Fibroblast of skin of left quadriceps (primary cell): ENCODE results near the gene MMP28.

Experiments
- DNase-seq, 2 experiments: peaks; one replicate each; pipeline ENCODE4 v3.0.0-alpha.2; 2013; ENCODE audit warnings: low read depth in 2 of 2

The MMP28 gene

DNA sequence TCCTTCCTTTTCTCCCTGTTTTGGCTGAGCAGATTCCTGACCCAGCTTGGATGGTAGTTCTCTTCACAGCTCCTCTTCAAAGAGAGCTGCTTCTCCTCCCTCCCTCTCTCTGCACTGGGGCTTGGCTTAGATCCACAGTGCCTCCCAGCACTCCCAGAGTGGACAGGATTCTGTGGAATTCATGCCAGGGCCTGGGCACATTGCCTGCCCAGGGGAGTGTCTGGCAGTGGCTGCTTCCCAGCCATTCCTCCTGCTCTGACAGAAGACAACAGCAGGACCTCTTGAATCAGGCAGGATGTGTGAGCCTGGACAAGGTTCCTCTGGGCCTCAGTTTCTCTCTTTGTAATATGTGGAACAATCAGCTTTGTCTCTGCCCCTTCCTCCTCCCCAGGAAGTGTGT is 4.5 kb upstream of the MMP28 start:
- no peak for DNase-seq

GRCh38 chr17:35797918-35798317 is 2.5 kb upstream of the MMP28 start:
- DNase-seq = no peak

GRCh38 chr17:35797370-35797769 is 1.9 kb upstream of the MMP28 start:
- DNase-seq = no peak

- DNase-seq = no peak
These were observed 1.5 kb upstream of the MMP28 start for GRCh38 chr17:35796942-35797341.

DNA sequence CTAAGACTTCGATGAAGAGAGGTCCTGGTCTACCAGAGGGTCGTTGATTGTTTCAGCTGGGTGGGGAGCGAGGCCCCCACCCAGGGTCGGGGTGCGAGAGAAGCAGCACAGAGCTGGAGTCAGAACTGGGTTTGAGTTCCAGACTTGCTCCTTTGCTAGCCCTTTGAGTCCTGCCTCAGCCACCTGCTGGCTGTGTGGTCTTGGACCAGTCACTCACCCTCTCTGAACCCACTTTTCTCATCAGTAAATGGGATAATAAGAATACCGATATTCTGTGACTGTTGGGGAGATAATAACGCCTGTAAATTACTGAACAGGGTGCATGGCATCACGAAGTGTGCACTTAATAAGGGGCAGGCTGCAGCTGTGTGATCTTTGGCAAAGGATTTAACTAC is 427 bp upstream of the MMP28 start:
- DNase-seq = no peak

- no peak for DNase-seq
These were observed 2.2 kb downstream of the MMP28 start for GRCh38 chr17:35793257-35793656.

DNA sequence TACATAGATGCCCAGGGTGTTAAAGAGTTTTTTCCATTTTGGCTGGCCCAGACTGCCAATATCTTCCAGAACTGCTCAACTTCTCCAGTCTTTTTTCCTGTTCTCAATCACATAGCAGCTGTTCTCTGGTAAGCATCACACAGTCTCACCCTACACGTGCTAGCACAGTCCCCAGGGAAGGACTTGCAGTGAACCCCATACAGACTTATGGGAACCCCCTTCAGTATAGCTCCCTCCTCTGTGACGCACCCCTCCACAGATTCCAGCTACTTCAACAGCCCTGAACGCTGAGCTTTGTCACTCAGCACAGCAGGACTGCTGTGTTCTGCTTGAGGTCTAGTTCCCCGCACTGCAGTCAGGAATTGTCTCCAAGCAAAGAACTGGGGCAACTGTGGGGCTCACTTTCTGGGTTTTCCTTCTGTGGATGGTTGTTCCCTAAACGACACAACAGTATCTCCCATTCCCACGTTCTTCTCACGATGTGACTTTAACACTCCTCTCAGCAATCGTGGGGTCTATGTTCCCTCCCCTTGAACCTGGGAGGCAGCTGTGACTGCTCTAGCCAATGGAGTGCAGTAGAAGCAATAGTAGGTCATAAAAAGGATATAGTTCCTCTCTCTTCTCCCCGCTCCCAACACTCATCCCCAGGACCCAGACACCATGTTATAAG is 3.6 kb downstream of the MMP28 start:
- DNase-seq = no peak

DNA sequence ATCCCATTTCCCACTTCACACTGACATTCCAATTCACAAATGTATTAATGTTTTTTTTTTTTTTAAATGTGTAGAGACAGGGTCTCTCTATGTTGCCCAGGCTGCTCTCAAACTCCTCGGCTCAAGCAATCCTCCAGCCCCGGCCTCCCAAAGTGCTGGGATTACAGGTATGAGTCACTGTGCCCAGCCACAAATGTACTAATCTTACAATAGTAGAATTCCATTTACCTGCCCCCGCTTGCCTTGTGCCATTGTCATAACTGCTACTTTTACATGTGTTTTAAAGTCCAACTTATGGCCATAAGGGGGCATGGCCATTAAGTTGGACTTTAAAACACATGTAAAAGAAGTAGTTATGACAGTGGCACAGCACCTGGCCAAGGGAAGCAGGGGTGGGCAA is 4.6 kb downstream of the MMP28 start:
- DNase-seq = no peak

GRCh38 chr17:35788477-35789368 is 6.7 kb downstream of the MMP28 start:
- DNase-seq = peak; percentile 65 to 72

DNA sequence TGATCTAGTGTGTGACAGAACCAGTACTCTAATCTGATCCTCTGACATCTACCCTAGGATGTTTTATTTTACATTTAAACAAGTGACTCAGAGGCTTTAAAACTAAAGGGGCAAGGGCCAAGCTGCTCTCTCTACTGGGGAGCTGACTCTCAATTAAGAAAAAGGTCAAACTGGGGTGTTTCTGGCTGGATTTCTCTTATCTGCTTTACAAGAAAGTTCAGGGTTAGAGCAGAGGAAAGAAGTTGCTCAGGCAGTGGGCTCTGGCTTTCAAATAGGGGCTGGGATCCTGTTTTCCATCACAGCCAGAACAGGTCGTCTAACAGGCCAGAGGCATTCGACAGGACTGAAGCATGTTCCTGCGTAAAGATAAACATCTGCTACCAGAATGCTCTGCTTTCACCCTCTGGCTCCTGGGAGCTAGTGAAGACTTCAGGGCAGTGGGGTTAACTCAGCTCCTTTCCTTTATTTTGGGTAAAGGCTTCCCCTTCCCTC is 8.5 kb downstream of the MMP28 start:
- DNase-seq = no peak

DNA sequence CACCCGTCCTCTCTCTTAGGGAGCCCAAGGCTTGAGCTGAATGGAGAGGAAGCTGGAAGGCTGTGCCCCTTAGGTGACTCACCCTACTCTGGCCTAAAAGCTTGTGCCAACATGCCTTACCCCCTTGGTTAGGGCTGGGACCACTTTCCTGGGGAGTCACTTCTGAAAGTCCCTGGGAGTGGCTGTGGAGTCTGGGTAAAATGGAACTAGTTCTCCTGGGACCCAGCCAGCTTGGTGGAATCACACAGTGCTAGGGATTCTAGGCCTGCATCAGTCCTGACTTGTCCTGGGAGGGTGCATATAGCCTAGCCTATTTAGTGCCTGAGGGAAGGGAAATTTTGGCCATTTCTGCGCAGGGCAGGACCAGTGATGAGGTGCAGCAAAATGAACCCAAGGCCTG is 10.5 kb downstream of the MMP28 start:
- DNase-seq = no peak

DNA sequence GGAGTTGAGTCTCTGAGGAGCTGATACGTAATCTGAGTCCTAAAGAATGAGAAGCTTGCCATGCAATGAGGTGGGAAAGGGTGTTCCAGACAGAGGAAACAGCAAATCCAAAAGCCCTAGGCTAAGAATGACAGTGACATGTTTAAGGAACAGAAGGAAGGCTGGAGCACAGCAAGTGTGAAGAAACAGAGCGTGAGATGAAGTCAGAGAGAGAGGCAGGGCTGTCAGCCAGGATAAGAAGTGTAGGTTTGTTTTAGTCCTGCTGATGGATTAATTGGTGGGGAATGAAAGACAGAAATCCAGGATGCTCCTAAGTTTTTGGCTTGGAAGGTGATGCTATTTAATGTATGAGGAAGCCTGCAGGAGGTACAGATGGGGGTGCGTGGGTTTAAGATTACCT is 14.5 kb downstream of the MMP28 start:
- DNase-seq = no peak

DNA sequence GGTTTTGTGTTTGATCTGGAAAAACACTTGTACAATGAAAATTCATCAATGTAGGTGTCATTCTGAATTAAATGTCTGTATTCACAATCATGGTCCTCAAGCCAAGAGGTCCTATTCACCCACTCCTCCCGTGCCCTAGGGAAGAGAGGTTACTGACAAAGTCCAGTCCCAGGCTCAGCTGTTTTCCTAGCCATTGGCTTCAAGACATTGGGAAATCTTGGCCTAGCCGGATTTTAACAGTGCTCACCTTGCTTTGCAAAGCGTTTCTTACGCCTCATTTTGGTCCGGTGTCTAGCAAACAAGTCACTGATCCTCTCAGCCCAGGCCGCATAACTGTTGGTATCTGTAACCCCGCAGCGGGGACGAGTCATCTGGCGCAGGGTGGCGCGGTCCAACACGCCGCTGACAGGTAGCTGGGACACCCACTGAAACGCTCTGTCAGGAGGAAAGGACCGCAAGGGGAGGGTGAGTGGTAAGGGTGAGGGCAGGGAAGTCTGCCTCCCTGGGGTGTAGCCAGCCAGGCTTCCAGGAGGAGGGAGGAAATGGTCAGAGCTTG is 16.7 kb downstream of the MMP28 start:
- DNase-seq = no peak

DNA sequence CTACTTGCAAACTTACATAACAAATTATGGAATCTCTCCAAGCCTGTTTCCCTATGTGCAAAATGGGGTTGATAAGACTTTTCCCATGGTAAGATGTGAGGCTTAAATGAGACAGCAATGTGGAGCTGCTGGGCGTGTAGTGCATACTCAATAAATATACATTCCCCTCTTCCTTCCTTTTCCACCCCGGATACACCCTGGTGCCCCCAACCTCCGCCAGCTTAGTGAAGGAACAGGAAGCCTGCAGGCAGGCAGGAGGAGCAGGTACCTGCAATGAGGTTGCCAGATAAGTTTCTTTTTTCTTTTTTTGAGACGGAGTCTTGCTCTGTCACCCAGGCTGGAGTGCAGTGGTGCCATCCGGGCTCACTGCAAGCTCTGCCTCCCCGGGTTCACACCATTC is 19.9 kb downstream of the MMP28 start:
- DNase-seq = no peak

DNA sequence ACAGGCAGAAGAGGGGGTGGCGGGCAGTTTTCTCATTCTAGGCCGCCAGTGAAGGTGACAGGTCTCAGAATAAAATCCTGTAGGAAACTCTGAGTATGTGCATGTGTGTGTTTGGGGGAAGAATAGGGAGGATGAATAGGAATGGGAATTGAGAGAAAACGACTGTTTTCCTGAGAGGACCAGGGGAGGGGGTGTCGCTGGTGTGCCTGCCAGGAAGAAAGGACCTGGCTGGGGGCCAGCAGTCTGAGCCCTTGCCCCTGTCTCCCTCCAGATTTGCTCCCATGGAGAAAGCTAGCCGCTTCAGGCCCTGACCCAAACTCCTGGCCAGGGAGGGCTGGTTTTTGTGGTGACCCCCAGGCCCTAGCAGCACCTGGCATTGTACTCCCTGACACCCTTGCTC is 20.4 kb downstream of the MMP28 start:
- no peak for DNase-seq

DNA sequence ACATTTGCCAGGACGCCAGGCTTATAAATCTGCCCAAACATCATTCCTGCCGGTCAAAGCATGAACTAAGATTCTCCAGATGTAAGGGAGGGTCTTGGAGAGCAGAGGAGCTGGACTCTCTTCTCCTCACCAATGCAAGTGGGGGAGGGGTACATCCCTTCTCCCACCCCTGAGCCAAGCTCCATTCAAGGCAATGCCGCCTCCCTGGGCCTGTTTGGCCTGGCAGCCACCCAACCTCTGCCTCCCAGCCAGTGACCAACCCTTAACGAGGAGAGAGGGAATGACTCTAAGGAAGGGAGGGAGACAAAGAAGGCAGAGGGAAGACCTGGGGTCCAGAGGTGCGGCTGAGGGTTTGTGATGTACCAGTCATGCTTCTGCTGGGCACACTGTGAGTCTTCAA is 20.9 kb downstream of the MMP28 start:
- DNase-seq = no peak

- no peak for DNase-seq
These were observed 21.6 kb downstream of the MMP28 start for GRCh38 chr17:35773679-35774425.

GRCh38 chr17:35773129-35773528 is 22.3 kb downstream of the MMP28 start:
- DNase-seq = no peak

DNA sequence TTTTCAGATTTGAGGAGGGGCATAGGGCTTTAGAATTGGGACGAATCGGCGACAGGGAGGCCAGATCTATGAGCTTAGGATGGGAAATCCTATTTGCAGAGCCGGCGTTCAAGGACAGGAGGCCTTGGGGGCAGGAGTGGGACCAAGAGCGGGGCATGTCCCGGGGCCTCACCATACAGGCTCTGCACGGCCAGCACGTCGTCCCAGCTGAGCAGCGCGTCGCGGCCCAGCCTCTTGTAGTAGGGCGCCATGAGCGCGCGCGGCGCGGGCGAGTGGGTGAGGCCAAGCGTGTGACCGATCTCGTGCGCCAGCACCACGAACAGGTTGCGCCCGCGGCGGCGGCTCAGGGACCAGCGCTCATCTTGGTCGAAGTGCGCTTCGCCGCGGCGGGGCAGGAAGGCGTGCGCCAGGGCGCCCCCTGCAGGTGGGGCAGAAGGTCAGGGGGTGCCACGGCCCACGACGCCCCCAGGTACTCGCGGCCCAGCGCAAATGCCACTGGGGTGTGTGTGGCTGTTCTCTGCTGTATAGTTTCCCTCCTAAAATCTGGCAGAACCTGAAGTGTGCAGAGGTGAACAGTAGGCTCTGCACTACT is 25.4 kb downstream of the MMP28 start:
- DNase-seq = no peak

- no peak for DNase-seq
These were observed 26.6 kb downstream of the MMP28 start for GRCh38 chr17:35768797-35769196.

GRCh38 chr17:35766903-35767510 is 28.4 kb downstream of the MMP28 start:
- DNase-seq = no peak
